TTC549 (cell line): ENCODE data around the gene SMAD2.

Experiments used
- FAIRE-seq: peaks from 2 replicates; lab custom pipeline; 2012; peaks lifted over from hg19 to GRCh38; lab: Jason Lieb, UNC

Gene SMAD2

DNA sequence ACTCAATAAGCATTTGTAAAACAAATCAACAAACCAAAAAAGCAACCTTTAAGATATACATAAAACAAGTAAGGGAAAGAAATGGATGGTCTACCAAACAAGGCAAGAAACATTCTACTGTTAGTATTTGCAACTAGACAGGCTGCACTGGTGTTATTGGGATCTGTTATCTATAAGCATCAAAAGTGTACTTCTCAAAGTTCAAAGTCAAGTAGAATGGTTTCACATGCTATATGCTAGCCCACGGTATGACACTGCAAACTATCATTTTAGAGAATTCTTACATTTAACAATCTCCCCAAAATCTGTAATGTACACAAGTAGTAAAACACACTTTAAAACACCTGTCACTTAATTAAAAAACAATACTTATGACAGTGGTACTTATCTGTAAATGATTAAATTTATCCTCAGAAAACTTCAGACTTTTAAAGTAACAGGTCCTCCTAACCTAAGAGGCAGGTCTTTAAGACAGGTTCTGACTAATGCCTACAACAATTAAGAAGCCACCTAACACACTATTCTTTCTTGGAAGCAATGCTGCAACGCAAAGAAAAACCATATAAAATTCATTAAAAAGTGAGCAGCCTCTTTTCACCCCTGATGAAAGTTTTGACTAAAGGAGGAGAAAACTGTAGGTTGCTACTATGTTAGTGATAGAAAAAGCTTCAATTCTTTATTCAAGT lies 34.8 kb downstream of the SMAD2 start:
- FAIRE-seq = no peak

DNA sequence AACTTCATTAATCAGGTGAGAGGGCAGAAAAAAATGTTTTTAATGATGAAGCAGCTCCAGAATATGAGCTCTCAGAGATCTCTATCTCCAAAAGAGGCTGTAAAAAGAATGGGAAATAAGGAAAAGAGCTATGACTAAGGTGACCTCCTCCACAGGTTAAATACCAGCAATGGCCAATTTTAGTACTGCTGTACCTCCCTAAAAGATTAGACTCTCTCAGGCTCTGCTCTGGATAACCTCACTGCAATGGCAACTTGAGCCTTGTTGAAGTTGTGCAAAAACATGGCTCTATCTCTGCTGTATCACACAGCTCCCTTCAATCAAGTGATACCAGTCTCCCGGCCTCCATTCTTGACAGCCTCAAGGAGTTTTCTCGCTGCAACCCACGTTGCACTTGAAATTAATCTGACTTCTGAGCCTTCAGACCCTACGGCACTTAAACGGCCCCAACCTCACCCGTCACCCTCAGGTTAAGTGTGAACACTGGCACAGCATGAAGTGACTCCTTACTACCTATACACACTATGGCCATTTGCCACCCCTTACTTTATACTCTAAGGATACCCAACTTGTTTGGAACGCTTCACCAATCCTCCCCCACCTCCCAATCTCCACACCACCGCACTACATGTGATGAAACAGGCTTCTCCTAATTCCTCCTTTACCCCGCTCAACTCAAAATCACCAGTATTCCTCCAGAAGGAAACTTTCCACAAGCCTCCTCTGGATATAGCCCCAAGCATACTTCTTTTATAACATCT lies 36.3 kb downstream of the SMAD2 start:
- FAIRE-seq = no peak

DNA sequence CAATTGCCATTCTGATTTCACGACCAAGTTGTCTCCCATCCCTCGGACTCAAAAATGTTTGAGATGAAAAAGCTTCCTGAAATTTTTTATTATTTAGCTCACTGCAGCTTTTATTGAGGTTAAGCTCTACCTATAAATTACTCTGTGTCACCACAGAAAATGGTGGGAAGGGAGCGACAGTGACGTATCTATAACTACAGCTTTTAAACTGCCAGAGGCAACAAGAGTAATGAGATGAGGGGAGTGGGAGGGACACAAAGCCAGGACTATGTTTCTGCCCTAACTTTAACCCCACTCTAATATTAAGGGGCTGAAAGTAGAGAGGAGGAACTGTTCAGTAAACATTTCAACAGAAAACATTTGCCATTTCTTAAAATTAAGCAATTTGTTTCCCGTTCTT lies 37.4 kb downstream of the SMAD2 start:
- no peak for FAIRE-seq

DNA sequence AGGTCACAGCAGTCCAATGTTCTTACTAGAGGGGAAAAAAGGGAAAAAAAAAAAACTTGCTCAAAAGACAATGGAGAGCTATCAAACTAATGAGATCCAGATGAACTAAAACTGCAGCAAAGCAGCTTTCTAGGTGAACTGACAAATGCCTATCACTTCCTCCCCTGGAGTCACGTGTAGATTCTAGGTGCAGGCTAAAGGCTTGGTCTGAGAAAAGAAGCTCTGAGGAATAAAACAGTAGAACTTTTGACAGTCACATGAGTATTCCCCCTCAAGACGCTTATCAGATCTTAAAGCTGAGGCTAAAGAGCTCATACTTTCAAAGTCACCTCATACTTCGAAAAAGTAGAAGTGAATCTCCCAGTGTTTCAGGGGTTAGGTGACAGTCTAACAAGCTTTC lies 42.3 kb downstream of the SMAD2 start:
- FAIRE-seq = no peak

DNA sequence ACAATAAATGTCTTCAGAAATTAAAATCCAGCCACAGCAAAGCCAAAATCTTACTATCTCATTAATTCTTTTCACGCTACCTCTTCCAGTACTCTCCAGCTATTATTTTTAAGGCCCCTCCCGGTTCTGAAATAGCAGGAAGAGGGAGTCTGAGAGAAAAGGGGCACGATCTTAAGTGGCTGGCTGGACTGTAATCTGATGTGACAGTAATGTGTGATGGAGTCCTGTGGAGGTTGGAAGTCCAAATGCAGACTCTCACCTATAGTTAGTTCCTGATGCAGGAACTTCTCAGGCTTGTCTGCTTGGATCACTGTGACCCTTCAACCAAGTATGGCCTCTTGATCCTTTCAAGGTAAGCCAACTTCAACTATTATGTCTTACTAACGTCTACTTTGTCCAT lies 43.2 kb downstream of the SMAD2 start:
- FAIRE-seq = no peak

DNA sequence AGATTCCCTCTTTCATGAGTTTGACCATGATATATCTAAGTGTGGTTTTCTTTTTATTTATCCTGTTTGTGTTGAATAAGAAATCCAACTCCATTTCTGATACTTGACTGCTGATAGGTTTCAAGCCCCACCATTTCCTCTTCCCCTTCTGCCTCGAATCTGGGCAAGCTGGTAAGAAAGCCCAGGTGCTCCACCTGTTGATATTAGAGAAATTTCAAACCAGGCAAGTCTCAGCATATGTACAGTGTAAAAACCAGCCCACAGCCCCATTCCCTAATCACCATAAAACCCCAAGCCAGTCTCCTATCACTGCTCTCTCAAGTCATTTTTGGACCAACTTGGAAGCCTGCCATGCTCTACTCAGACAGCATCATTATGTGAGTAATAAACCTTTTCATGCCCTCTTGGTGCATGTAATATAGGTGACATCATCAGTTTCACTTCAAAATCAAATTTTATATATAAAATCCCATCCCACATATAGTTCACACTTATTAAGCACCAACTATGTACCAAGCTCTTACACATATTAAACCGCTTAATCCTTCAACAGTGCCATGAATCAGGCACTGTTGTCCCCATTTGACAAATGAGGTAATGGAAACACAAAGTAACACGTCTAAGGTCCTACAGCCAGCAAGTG lies 46.6 kb downstream of the SMAD2 start:
- FAIRE-seq = no peak

DNA sequence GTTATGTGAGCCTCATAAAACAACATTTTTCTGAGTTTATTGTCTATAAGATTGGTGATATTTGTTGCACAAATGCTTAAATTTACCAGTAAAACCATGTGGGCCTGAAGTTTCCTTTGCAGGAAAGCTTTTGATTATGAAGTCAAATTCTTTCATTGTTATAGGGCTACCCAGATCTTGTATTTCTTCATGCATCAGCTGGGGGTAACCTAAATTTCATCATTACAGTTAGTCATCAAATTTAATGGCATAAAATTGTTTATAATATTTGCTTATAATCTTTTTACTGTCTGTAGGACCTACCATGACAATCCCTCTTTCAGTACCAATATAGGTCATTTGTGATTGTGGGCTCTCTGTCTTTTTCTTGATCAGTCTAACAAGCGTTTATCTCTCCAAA lies 47.8 kb downstream of the SMAD2 start:
- no peak for FAIRE-seq

DNA sequence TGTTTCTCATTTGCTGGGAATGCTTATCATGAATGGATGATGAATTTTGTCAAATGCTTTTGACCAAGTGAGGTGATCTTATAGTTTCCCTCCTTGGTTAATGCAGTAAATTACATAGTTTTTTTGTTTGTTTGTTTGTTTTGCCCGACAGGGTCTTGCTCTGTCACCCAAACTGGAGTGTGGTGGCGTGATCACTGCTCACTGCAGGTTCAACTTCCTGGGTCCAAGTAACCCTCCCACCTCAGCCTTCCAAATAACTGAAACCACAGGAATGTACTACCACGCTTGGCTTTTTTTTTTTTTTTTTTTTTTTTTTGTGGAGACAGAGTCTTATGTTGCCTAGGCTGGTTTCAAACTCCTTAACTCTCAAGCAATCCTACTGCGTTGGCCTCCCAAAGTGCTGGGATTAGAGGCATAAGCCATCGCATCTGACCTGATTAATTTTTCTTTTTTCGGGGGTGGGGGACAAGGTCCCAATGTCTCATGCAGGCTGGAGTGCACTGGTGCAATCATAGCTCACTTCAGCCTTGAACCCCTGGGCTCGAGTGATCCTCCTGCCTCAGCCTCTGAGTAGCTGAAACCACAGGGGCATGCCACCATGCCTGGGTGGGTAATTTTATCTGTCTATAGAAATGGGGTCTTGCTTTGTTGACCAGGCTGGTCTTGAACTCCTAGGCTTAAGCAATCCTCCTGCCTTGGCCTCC lies 48.6 kb downstream of the SMAD2 start:
- no peak for FAIRE-seq

DNA sequence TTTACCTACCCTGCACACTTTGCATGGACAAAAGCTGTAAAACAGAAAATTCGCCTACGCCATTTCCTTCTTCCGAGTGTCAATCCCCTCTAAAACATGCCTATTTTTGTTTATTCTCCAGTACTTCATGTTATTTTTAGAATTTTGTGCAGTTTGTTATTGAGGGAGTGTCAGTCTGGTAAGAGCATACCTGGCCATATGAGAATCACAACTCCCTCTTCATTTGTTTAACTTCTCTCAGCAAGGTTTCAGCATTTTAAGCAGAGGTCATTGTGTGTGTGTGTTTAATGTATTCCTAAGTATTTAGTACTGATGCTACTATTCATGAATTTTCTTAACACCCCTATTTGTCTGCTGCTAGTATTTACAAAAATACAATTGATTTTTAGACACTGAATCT lies 49.4 kb downstream of the SMAD2 start:
- no peak for FAIRE-seq

DNA sequence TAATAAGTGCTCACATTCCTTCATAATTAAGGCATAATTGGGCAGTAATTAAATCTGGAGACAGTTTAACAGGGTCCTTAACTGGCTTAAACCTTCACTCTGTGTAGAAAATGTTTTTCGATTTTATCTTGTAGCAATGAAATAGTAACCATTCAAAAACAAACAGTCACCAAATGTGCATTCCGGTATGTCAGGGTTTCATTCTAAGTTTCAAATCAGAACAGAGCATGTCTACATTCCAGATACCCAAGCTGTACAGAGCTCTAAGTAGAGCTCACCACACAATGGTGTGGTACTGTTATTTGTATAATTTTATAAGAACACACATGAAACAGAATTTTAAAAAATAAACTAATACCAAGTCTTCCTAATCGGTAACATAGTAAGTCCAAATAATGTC lies 52.6 kb downstream of the SMAD2 start:
- FAIRE-seq = no peak

DNA sequence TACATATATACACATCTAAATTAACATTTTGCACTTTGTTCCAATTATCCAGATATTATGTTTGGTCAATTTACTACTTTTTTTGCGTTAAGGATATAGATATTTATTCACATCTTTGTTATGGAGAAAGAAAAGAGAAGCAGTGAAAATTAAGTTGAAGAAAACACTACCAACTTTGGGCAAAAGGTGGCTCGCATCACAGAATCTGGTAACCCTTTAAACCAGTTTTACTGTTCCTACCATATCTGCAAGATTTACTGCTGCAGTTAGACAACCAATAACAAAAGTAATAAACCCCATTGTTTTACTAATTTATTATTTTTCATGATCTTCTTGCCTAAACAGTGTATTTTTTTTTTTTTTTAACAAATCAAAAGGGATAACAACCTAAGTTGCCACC lies 53.6 kb downstream of the SMAD2 start:
- no peak for FAIRE-seq

DNA sequence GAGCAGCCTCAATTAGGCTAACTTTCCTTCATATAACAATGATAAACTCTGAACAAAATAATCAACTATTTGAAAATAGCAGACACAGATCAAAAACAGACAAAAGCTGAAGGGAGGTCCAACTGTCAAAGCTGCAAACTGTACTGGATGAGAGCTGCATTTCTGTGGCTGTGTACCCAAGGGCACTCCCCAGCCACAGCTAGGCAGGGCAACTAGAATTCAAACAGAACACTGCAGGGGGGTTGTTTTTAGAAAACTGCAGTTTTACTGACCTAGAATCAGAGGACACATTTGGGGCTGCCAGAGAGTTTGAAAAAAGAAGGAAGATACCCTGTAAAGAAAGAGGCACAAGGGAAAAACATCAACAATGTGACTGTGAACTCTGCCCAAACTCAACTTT lies 56.8 kb downstream of the SMAD2 start:
- no peak for FAIRE-seq

DNA sequence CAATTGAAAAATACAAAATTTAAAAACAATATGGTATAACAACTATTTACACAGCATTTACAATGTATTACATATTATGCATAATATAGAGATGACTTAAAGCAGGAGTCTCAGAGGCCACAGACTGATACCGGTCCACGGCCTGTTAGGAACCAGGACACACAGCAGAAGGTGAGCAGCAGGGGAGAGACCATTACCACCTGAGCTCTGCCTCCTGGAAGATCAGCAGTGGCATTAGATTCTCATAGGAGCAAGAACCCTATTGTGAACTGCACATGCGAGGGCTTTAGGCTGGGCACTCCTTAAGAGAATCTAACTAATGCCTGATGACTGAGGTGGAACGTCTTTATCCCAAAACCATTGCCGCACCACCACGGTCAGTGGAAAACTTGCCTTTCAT lies 58.0 kb downstream of the SMAD2 start:
- no peak for FAIRE-seq

DNA sequence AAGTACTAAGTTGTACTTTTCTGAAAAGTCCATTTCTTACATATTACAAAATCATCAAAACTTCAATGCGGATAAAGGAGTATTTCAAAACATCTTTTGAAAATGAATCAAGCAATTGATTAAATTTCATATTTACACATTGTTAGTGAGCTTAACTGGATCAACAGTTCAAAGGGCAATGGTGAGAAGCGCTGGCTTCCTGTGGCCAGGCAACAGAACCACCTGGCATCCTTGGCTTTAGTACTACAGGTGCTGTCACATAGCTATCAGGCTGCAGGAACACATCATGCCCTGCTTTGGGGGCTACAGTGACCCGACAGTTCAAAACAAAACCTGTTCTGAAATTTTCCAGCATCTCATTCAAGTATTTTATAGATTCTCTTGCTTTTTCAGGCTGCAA lies 59.2 kb downstream of the SMAD2 start:
- FAIRE-seq = no peak

DNA sequence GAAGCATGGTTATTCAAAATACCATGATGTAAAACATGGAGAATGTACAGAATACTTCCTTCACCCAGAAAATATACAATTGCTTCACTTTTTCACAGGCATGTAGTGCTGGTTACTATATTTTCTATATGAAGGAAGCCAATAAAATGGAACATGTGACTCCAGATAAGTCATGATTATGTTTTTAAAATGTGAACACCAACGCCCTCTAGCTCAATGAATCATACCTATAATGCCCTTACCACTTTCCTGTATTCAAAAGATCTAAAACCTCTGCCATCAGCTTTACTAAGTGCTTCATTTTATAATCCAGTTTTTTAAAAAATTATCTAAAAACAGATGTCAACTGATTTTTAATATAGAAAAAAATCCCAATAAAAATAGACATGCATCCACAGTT lies 59.9 kb downstream of the SMAD2 start:
- no peak for FAIRE-seq

DNA sequence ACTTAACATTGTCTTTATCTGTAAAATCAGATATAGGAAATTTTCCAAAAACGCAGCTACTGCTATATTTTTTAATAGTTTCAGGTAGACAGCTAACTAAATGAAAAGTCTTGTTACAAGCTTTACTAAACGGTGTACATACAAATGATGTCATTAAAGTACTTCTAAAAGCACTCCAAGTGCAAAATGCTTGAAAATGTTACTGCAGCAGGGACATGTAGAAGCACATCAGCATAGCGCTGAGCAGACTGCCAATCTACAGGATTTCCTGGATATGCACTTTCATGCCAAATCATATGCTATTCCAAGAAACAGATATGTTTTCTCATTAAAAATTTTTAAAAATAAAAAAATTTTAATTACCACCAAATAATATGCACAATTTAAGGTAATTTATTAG lies 61.7 kb downstream of the SMAD2 start:
- no peak for FAIRE-seq

DNA sequence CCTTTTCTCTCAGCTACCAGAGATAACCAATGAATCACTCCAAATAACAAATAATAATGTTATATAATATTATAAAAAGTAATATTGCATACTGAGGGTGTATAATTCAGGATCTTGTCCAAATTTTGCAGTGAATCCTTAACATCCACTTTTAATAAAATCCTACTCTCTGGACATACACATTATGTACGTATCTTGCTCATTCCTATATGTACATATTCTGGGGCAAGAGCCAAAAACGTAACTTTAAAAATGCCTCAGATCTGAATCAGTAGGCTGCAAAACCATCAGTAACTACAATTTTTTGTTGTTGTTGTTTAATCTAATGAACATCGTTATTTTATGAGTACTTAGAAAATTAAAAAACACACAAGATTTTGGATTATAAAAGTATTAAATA lies 65.3 kb downstream of the SMAD2 start:
- no peak for FAIRE-seq

DNA sequence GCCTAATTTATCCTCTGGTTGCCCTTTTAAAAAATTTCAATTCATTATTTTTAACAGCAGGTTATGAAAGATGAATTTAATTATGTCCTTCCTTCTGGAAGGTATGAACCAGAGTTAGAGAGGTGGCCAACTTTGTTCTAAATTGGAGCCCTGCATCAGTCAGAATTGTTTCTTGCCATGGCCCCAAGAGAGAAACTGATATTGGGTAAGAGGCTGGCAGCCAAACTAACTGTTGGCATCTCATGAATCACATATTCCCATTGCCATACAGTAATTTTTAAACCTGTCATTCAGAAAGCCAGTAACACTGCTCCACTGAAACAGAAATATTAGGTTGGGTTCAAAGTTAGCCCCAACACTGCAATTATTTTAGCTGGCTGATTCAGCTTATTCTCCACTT lies 67.4 kb downstream of the SMAD2 start:
- no peak for FAIRE-seq

DNA sequence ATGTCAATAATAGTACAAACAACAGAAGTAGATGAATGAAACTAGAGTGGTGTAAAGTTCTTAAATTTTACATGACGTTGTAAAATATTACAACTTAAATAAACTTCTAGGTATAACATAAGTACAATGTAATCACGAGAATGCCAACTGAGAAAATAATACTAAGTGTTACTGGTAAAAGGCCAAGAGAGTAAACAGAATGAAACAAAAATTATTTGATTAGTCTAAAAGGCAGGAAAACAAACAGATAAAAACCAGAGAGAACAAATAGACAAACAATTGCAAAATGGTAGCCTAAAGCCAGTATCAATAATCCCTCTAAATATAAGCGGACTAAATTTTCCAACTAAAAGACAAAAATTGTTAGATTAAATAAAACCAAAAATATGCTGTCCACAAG lies 71.9 kb downstream of the SMAD2 start:
- FAIRE-seq = no peak

DNA sequence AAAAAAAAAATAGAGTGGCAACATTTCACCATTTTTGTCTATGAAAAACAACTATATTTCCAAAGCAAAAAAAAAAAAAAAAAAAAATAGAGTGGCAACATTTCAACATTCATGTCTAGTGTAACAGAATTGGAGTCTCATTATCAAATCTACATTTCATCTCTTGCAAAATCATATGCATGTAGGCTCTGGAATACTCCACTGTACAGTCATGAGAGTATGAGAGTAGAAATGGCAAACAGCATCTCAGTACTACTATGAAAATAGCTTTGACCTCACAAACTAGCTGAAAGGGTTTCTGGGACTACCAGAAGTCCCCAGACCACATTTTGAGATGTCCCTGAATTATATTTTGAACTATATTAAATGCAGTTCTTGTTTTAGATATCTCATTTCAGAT lies 82.8 kb downstream of the SMAD2 start:
- no peak for FAIRE-seq

DNA sequence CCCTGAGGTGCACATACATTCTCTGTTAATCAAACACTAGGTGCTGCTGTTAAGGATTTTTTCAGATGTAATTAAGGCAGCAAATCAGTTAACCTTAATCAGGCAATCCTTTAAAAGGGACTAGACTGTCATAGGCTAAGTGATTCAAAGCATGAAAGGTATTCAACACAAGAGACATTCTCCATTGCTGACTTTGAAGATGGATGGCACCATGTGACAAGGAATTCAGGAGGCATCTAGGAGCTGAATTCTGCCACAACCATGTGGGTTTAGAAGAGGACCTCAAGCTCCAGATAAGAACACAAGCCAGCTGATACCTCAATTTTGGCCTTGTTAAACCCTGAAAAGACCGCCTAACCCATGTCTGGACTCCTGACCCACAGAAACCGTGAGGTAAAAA lies 84.0 kb downstream of the SMAD2 start:
- FAIRE-seq = no peak

DNA sequence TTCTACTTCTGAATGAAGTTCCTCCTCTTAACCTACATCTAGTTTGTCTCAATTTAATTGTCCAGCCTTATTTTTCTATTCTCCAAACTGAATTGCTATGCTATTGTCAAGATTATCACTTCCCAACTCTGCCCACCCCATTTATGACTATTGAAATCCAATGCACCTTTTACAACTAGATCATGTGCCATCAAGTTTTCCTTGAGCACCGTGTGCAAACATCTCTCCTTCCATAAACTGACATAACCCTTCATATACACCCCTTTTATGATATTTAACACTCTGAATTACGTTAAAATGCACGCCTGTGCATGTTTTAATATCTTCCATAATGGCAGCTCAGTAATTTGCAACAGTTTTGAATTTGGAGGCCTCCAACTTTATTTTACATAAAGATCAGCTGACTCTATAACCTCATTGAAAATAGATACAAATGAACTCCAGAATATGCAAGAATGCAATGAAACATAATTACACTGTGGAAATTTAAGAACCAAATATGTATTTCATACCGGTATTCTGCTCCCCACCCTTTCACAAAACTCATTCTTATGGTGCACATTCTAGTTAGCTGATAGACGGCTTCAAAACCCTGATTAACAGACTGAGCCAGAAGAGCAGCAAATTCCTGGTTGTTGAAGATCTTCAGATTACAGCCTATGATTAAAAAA lies 85.5 kb downstream of the SMAD2 start:
- FAIRE-seq = no peak

DNA sequence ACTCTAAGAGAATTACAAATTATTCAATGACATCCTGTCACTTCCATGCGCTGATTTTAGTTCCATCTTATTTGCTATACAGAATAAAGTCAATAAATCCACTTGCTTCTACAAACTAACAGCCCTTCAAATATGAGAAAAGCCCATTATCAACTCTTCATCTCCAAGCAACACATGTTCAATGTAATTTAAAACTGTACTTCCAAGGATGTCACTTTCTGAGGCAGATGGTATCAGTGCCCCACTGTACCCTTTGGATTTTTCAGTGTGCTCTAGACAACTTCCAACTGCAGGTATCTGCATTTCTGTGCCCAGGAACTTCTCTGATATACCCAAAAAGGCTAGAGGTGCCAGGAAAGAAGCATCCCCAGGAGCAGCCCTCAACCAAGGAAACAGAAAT lies 87.6 kb downstream of the SMAD2 start:
- FAIRE-seq = no peak
